ENCODE measurements around the gene KCNQ1. TPM values are rescaled to one million over a fixed set of nuclear protein-coding genes. Genes with fewer than 3 reads are reported as not detected.

Gene KCNQ1
- total RNA-seq, 1 experiment from 2014 or later, result 10.7 TPM

- Histone ChIP-seq H3K4me3 (replicated peaks in 1 of 2; ENCODE audit: low read depth in 1 of 2, low read length in 2 of 2) (no peak overlapping the region), H3K79me2 (ENCODE audit: insufficient read depth, low read length) (no peaks in the 10 kb centered on the region), H3K9me3 (ENCODE audit: control insufficient read depth in 1 of 2, insufficient read depth in 1 of 2, low read depth in 1 of 2, low read length in 2 of 2) (no peaks in the 10 kb centered on the region), H3K9ac (ENCODE audit: low read length) (no peak overlapping the region), H4K20me1 (ENCODE audit: insufficient read depth) (no peaks in the 10 kb centered on the region), H3K4me2 (ENCODE audit: low read length) (no peak overlapping the region), H3K27me3 (ENCODE audit: insufficient read depth, low read length) (no peaks in the 10 kb centered on the region), H3K36me3 (ENCODE audit: control insufficient read depth in 1 of 2, insufficient read depth in 2 of 2, low read length in 2 of 2) (no peaks in the 10 kb centered on the region), H3K27ac (ENCODE audit: low read depth, low read length) (no peak overlapping the region), H3K4me1 (ENCODE audit: control insufficient read depth in 1 of 2, insufficient read depth in 2 of 2, low read length in 2 of 2) (peaks cover 12 to 19% of the 10 kb centered on the region in 2 experiments), H2AFZ (ENCODE audit: low read depth, low read length, poor library complexity, severe bottlenecking) (no peak overlapping the region), H3K9me2 (ENCODE audit: insufficient read depth) (no peaks in the 10 kb centered on the region)
- ChIA-PET POLR2A (no interaction called here), CTCF (no interaction called here), RAD21 (ENCODE audit: low non-redundant PET in 1 of 2, low total read pairs in 2 of 2, uncharacterized antibody in 2 of 2, unreplicated experiment in 2 of 2) (no interaction called here)
- intact Hi-C loops (cut with micrococcal nuclease), result no loop called here
- ATAC-seq, result no peak
- no peak for DNase-seq (ENCODE audit: low read depth, low spot score)
- no peak for TF ChIP-seq ATF3 (IDR thresholded peaks at IDR 0.05)
- TF ChIP-seq RAD21 (IDR thresholded peaks at IDR 0.05; ENCODE audit: low read depth), result no peak
- no peak for TF ChIP-seq CEBPB (IDR thresholded peaks at IDR 0.05; ENCODE audit: low read depth)
- no peak for TF ChIP-seq ELF1 (IDR thresholded peaks at IDR 0.05; ENCODE audit: borderline replicate concordance, low read depth)
- TF ChIP-seq POLR2AphosphoS5 (IDR thresholded peaks at IDR 0.05; ENCODE audit: low read depth, low read length), result no peak
- TF ChIP-seq FOSL1 (IDR thresholded peaks at IDR 0.05; ENCODE audit: low read depth), result no peak
- BruUV-seq (replicated peaks), result no TSS peak
Observed at GRCh38 chr11:2458321-2458720, 13.5 kb downstream of the KCNQ1 start.

- intact Hi-C loops (cut with micrococcal nuclease), result no loop called here
- TF ChIP-seq TCF7L2 (IDR thresholded peaks at IDR 0.05; ENCODE audit: borderline replicate concordance, extremely low read depth, insufficient read depth, insufficient read length), result no peak
- no peak for TF ChIP-seq EGR1 (IDR thresholded peaks at IDR 0.05; ENCODE audit: low read depth)
- no peak for TF ChIP-seq EZH2phosphoT487 (IDR thresholded peaks at IDR 0.05; ENCODE audit: borderline replicate concordance)
- TF ChIP-seq ZNF274 (IDR thresholded peaks at IDR 0.05; ENCODE audit: low read depth, low read length), result no peak
- no peak for TF ChIP-seq CBX3 (IDR thresholded peaks at IDR 0.05; ENCODE audit: low read depth)
- no peak for TF ChIP-seq ELF1 (IDR thresholded peaks at IDR 0.05; ENCODE audit: borderline replicate concordance, low read depth)
- TF ChIP-seq ZBTB33 (IDR thresholded peaks at IDR 0.05; ENCODE audit: extremely low read depth, insufficient replicate concordance, low read length), result no peak
- no peak for TF ChIP-seq JUND (IDR thresholded peaks at IDR 0.05)
- TF ChIP-seq SP1 (IDR thresholded peaks at IDR 0.05; ENCODE audit: low read depth), result no peak
- TF ChIP-seq EZH2 (IDR thresholded peaks at IDR 0.05), result no peak
- no peak for TF ChIP-seq YY1 (IDR thresholded peaks at IDR 0.05; ENCODE audit: extremely low read depth, insufficient replicate concordance, low read depth, low read length)
- no peak for TF ChIP-seq POLR2AphosphoS5 (IDR thresholded peaks at IDR 0.05; ENCODE audit: low read depth, low read length)
- no peak for TF ChIP-seq MAX (IDR thresholded peaks at IDR 0.05)
- TF ChIP-seq POLR2A (IDR thresholded peaks at IDR 0.05; ENCODE audit: borderline replicate concordance, extremely low read depth, insufficient read depth, insufficient read length), result no peak
- no peak for TF ChIP-seq SRF (IDR thresholded peaks at IDR 0.05; ENCODE audit: low read depth)
- Histone ChIP-seq H3K79me2 (ENCODE audit: insufficient read depth, low read length) (no peaks in the 10 kb centered on the region), H4K20me1 (ENCODE audit: insufficient read depth) (no peaks in the 10 kb centered on the region), H3K4me1 (ENCODE audit: control insufficient read depth in 1 of 2, insufficient read depth in 2 of 2, low read length in 2 of 2) (peaks cover 18 to 27% of the 10 kb centered on the region in 2 experiments), H3K27me3 (ENCODE audit: insufficient read depth, low read length) (no peaks in the 10 kb centered on the region), H3K4me3 (replicated peaks in 1 of 2; ENCODE audit: low read depth in 1 of 2, low read length in 2 of 2) (no peak overlapping the region), H3K4me2 (ENCODE audit: low read length) (no peak overlapping the region), H3K36me3 (ENCODE audit: control insufficient read depth in 1 of 2, insufficient read depth in 2 of 2, low read length in 2 of 2) (no peaks in the 10 kb centered on the region), H3K27ac (ENCODE audit: low read depth, low read length) (no peak overlapping the region), H2AFZ (ENCODE audit: low read depth, low read length, poor library complexity, severe bottlenecking) (no peak overlapping the region), H3K9me2 (ENCODE audit: insufficient read depth) (no peaks in the 10 kb centered on the region), H3K9me3 (ENCODE audit: control insufficient read depth in 1 of 2, insufficient read depth in 1 of 2, low read depth in 1 of 2, low read length in 2 of 2) (no peaks in the 10 kb centered on the region), H3K9ac (ENCODE audit: low read length) (no peak overlapping the region)
- no peak for DNase-seq (ENCODE audit: low read depth, low spot score)
- ChIA-PET POLR2A (interaction anchor here (1.0 kb wide), 1 partner anchor 11 kb away, joined by 3 read pairs; no protein-coding TSS in a partner anchor), RAD21 (ENCODE audit: low non-redundant PET in 1 of 2, low total read pairs in 2 of 2, uncharacterized antibody in 2 of 2, unreplicated experiment in 2 of 2) (no interaction called here), CTCF (no interaction called here)
- no TSS peak for BruUV-seq (replicated peaks)
- no peak for ATAC-seq
Observed at GRCh38 chr11:2459016-2459725, 14.4 kb downstream of the KCNQ1 start.
